HG03342 (cell line): Measurements from ENCODE around the gene SEC24B.
A peak's percentile ranks its signal among the peaks of the same experiment; 100 is the strongest.
"Not testable (repeated sequence)": the region's sequence is repeated elsewhere in the genome, so short reads cannot be mapped to it uniquely, and the experiment has no call there.

Source experiments
- ATAC-seq: cut with Tn5 transposase; IDR thresholded peaks from one replicate; pipeline ENCODE4 v1.9.1; 2021; ENCODE audit warnings: mild to moderate bottlenecking, moderate library complexity; ENCODE audit not compliant: unreplicated experiment

Gene SEC24B

GRCh38 chr4:109432203-109432602 is 1.4 kb upstream of the SEC24B start:
- ATAC-seq = no peak

GRCh38 chr4:109432696-109433095 is 919 bp upstream of the SEC24B start:
- ATAC-seq = no peak

- peak; percentile 34 for ATAC-seq
These were observed 674 bp downstream of the SEC24B start for GRCh38 chr4:109434007-109434971.

GRCh38 chr4:109435635-109436034 is 2.0 kb downstream of the SEC24B start:
- no peak for ATAC-seq

- no peak for ATAC-seq
These were observed 2.9 kb downstream of the SEC24B start for GRCh38 chr4:109436504-109436903.

GRCh38 chr4:109440948-109441347 is 7.3 kb downstream of the SEC24B start:
- no peak for ATAC-seq

- no peak for ATAC-seq
These were observed 8.3 kb downstream of the SEC24B start for GRCh38 chr4:109441862-109442458.

GRCh38 chr4:109444182-109444844 is 10.7 kb downstream of the SEC24B start:
- peak; percentile 70 for ATAC-seq

GRCh38 chr4:109447278-109447677 is 13.7 kb downstream of the SEC24B start:
- ATAC-seq = no peak

GRCh38 chr4:109451544-109452273 is 18.1 kb downstream of the SEC24B start:
- ATAC-seq = no peak

GRCh38 chr4:109453110-109453509 is 19.5 kb downstream of the SEC24B start:
- not testable (repeated sequence) for ATAC-seq

GRCh38 chr4:109462297-109462696 is 28.7 kb downstream of the SEC24B start:
- ATAC-seq = no peak

- no peak for ATAC-seq
These were observed 29.2 kb downstream of the SEC24B start for GRCh38 chr4:109462802-109463201.

- no peak for ATAC-seq
These were observed 31.5 kb downstream of the SEC24B start for GRCh38 chr4:109465069-109465468.

- no peak for ATAC-seq
These were observed 36.3 kb downstream of the SEC24B start for GRCh38 chr4:109469915-109470314.

GRCh38 chr4:109472343-109472761 is 38.7 kb downstream of the SEC24B start:
- ATAC-seq = no peak

GRCh38 chr4:109473824-109474223 is 40.2 kb downstream of the SEC24B start:
- ATAC-seq = no peak

- ATAC-seq = no peak
These were observed 52.4 kb downstream of the SEC24B start for GRCh38 chr4:109486007-109486406.

- ATAC-seq = no peak
These were observed 60.9 kb downstream of the SEC24B start for GRCh38 chr4:109494563-109494962.

- no peak for ATAC-seq
These were observed 61.9 kb downstream of the SEC24B start for GRCh38 chr4:109495514-109495913.

GRCh38 chr4:109496875-109497274 is 63.3 kb downstream of the SEC24B start:
- no peak for ATAC-seq
